HG03378 (cell line): ENCODE data around the gene NBR1.
A peak's percentile ranks its signal among the peaks of the same experiment; 100 is the strongest.
"Not testable (repeated sequence)": the region's sequence is repeated elsewhere in the genome, so short reads cannot be mapped to it uniquely, and the experiment has no call there.

Experiments
- ATAC-seq: cut with Tn5 transposase; IDR thresholded peaks from one replicate; pipeline ENCODE4 v1.9.1; 2021; ENCODE audit warnings: mild to moderate bottlenecking, moderate library complexity; ENCODE audit not compliant: unreplicated experiment

NBR1 gene

DNA sequence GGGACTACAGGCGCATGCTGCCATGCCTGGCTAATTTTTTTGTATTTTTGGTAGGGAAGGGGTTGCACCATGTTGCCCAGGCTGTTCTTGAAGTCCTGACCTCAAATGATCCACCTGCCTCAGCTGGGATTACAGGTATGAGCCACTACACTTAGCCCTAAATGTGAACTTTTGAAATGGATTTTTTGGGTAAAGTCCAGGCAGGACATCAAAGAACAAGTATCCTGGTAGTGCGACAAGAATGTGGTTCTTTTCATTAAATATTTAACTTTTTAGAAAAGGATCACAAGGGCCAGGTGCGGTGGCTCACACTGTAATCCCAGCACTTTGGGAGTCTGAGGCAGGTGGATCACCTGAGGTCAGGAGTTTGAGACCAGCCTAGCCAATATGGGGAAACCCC, 15.3 kb upstream of the NBR1 start:
- ATAC-seq: no peak

- ATAC-seq: not testable (repeated sequence)
Observed at GRCh38 chr17:43159232-43159631, 11.8 kb upstream of the NBR1 start.

DNA sequence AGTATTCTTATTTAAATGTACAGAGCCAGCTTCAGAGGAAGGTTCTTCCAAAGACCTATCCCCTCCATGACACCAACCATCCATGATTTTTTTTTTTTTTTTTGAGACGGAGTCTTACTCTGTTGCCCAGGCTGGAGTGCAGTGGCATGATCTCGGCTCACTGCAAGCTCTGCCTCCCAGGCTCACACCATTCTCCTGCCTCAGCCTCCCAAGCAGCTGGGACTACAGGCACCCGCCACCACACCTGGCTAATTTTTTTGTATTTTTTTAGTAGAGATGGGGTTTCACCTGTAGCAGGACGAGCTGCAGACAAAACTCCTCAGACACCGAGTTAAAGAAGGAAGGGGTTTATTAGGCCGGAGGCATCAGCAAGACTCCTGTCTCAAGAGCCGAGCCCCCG, 11.1 kb upstream of the NBR1 start:
- not testable (repeated sequence) for ATAC-seq

DNA sequence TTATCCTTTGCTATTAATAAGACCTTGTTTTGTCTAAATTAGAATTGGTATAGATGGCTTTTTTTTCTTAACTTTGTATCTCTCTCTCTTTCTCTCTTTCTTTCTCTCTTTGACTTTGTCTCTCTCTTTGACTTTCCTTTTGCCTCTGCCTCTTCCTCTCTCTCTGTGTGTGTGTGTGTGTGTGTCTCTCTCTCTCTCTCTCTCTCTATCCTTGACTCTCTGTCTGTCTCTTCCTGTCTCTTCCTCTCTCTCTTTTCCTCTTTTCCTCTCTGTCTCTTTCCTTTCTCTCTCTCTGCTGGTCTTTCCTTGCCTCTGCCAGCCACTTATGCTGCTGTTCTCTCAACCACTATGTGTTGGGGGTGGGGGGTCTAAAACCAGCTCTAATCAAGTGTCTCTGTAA, 5.0 kb upstream of the NBR1 start:
- not testable (repeated sequence) for ATAC-seq

DNA sequence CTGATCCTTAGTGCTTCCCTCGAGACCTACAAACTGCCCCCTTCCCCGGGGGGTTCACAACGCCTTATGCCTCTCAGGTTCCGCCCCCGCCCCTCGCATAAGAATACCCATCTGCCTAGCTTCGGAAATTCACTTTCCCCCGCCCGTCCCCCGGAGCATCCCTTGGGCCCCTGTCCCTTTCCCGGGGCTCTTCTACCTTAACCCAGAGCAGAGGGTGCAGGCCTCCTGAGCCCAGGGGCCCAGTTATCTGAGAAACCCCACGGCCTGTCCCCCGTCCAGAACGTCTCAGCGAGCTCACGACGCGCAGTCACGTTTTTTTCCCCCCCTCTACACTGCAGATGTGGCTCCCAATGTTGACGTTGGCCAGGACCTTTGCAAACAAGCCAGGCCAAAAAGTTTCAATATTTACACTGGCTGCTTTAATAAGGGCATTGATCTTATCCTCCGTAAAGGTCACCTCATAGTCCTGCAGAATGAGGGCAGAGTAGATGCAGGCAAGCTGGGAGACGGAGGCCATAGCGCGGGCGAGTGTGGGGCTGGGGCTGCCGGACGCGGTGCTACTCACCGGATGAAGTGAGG, 1.4 kb upstream of the NBR1 start:
- no peak for ATAC-seq

DNA sequence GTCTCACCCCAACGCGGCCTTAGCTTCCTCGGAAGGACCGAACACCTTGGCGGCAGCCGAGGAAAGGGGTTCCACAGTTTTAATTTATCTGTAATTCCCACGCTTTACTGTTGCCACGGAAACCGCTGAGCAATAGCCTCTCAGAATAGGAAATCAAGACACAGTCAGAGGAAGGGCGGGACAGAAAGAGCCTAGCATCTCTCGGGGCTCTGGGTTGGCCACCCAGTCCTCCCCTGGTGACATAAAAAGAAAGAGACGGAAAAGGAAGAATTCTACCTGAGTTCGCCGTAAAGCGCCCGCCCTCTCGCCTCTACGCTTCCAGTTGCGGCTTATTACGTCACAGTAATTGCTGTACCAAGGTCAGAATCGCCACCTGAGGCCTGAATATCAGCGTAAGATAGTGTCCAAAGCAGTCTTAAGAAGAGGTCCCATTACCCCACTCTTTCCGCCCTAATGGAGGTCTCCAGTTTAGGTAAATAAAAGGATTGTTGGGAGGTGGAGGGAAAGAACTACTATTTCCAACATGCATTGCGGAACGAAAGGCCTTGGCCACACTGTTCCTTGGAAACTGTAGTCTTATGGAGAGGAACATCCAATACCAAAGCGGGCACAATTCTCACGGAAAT, 761 bp upstream of the NBR1 start:
- peak; percentile 66 for ATAC-seq

DNA sequence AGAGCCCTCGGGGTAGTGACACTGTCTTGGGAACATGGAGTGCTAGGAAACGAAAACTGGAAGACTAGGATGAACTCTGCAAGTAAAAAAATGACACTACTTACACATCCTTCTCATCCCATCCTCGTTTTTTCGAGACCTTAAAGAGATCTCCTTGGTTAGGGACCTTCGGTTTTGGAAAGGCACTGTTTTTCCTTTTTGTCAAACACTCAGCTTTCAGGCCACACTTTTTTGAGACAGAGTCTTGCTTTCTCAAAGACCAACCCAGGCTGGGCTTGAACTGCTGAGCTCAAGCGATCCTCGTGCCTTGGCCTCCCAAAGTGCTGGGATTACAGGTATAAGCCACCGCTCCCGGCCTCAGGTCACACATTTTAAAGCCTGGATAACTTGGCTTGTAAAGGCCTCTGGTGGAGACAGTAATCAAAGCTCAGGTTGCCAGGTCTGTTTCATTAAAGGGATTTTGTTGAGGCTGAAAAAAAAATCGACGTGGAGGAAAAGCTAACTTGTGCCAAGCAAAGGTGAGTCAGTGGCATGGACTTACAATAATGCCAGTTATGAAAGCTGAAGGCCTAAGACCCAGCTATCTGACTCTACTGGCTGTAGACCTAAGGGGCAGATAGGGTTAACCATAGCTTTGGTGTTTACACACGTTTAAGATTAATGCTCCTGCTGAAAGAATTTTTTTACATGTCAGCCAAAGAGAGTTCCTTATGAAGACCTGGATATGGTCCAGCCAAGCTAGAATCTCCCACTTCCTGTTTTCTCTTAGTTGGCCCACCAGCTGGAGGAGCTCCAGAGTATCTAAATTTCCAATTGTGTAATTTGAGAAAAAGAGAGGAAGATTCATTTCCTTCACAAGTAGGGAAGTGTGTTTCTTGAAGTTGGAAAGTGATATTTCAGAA, 823 bp downstream of the NBR1 start:
- no peak for ATAC-seq

DNA sequence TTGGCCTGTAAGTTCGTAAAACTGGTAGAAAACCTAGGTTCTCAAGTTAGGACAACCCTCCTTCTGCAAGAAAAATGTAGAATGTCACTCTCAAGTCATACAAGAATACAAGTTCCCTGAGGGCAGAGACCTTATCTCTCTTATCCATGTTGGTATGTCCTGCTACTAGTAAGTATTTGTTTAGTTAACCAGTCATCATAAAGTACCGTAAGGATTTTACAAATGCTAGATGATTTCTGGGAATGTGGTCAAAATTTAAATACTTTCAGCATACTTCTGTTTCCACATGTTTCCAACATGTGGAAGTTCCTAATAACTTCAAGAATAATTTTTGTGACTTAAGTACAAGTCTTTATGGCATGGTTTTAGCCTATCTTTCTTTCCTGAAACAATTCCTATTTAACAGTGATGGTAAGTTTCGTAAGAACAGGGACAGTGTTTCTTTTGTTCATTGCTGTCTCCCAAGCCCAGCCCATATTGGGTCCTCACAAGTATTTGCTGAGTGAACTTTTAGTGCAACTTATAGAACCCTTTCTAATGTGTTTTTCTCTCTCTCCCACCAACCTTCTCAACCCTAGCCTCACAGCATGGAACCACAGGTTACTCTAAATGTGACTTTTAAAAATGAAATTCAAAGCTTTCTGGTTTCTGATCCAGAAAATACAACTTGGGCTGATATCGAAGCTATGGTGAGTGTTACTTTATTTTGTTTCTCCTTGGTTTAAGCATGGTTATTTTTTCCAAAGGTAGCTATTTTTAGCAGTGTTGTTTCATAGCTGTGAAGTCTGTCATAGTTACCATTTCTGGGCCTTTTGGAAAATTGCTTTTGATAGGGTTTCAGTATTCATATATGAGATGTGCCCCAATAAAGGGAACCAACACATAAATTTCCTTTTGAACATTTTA, 4.5 kb downstream of the NBR1 start:
- no peak for ATAC-seq

- no peak for ATAC-seq
Observed at GRCh38 chr17:43176119-43176570, 5.1 kb downstream of the NBR1 start.

- no peak for ATAC-seq
Observed at GRCh38 chr17:43183921-43184320, 12.9 kb downstream of the NBR1 start.

DNA sequence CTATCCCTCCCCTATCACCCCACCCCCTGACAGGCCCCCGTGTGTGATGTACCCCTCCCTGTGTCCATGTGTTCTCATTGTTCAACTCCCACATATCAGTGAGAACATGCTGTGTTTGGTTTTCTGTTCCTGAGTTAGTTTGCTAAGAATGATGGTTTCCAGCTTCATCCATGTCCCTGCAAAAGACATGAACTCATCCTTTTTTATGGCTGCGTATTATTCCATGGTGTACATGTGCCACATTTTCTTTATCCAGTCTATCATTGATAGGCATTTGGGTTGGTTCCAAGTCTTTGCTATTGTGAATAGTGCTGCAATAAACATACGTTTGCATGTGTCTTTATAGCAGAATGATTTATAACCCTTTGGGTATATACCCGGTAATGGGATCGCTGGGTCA, 15.6 kb downstream of the NBR1 start:
- ATAC-seq: not testable (repeated sequence)

- ATAC-seq: no peak
Observed at GRCh38 chr17:43193251-43193650, 22.2 kb downstream of the NBR1 start.

DNA sequence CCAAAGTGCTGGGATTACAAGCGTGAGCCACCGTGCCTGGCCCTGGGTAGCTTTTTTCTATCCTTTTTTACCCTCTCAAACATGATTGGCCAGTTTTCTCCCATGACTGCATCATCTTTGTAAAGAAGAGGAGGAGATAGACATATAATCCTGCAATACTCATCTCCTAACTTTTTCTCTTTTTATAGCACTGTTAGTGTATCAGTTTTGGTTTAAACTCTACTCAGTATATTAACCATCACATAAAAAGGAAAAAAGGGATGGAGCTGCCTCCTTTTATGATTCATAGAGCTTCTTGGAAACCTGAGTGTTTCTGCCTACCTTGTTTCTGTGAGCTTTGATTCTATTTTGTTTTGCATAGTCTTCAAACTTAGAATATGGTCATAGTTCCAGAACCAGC, 28.6 kb downstream of the NBR1 start:
- ATAC-seq: no peak

DNA sequence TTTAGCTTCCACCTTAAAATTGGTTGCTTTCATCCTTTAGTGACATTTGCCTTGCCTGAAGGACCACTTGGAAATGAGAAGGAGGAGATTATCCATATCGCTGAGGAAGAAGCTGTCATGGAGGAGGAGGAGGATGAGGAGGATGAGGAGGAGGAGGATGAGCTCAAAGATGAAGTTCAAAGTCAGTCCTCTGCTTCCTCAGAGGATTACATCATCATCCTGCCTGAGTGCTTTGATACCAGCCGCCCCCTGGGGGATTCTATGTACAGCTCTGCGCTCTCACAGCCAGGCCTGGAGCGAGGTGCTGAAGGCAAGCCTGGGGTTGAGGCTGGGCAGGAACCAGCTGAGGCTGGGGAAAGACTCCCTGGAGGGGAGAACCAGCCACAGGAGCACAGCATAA, 29.1 kb downstream of the NBR1 start:
- no peak for ATAC-seq

DNA sequence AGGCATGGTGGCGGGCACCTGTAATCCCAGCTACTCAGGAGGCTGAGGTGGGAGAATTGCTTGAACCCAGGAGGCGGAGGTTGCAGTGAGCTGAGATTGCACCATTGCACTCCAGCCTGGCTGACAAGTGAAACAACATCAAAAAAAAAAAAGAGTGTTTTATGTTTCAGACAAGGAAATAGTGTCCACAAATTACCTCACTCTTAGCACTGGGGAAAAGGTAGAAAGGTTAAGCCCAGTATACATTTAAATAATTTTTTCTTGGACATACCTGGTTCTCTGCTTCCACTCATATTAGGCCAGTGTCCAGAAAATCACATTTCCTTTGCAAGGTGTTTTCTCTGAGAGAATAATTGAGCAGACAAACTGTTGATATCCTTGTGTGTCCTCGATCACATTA, 32.0 kb downstream of the NBR1 start:
- not testable (repeated sequence) for ATAC-seq

GRCh38 chr17:43210576-43210975, 39.6 kb downstream of the NBR1 start:
- ATAC-seq: no peak

GRCh38 chr17:43211123-43211479, 40.1 kb downstream of the NBR1 start:
- no peak for ATAC-seq

DNA sequence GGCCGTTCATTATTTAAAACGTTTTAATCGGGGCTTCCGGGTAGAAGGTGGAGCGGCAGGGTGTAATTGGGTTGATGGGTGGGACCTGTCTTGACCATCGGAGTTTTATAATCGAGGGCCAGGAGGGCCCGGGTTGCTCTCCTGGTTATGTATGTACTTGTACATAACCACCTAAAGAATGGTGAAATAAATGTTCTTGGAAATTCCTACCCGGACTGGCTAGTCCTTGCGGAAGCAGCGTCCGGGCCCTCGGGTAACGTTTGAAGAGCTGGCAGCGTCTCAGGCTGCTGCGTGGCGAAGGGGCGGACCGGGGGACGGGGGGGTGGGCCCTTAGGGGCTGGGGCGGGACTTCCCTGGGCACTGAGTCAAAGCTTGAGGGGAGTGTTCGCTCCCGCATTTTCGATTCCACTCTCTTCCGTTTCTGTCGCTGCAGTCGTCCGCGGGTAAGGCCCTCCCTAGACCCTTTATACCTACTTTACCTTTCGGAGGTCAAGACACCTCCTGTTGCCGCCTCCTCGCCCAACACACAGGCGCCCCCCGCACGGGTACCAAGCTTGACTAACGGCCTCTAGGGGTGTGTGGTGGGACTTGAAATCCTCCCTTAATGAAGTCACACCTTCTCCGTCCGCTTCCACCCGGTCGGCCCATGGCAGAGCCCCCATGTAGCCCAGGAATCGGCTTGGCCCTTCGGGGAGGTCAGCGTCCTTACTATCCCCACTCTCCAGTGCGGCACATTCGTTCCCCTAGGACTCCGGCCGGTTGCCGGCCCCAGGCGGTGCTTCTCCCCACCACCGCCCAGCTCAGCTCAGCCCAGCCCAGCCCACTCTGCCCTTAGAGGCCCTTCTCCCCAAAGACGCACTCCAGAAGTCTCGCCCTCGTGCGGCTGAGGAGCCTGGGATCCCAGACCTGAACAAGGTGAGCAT, 40.7 kb downstream of the NBR1 start, which contains the start of gene TMEM106A:
TMEM106A (plus strand) TSS at position 396 of the 923 bp plus-strand sequence. CDS start 1,167 bp downstream, outside the sequence.
- peak; percentile 63 for ATAC-seq

- ATAC-seq: no peak
Observed at GRCh38 chr17:43212641-43213490, 41.9 kb downstream of the NBR1 start.
